Measurements from ENCODE around the gene PUM1.

PUM1 gene

DNA sequence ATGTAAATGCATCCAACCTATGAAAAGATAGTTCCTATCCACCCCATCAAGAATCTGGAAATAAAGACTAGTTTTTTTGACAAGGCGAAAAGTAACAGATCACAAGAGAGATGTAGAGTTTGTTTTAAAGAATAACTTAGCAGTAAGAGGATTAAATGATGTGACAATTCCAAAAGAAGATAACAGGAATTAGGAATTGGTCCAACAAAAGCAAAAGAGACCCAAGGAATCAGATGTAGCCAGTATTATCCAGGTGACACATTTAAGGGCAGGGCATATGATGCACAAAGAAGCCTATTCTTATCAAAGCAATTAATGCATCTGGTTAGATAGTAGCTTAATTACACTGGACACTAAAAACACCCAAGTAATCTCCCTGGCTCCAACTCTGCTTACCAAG lies 53.8 kb downstream of the PUM1 start:
- H3K27ac ChIP-seq, result no peak overlapping the region
- TF ChIP-seq ZFX (IDR thresholded peaks at IDR 0.05; ENCODE audit: borderline replicate concordance), result no peak
- TF ChIP-seq, protein P1, sequence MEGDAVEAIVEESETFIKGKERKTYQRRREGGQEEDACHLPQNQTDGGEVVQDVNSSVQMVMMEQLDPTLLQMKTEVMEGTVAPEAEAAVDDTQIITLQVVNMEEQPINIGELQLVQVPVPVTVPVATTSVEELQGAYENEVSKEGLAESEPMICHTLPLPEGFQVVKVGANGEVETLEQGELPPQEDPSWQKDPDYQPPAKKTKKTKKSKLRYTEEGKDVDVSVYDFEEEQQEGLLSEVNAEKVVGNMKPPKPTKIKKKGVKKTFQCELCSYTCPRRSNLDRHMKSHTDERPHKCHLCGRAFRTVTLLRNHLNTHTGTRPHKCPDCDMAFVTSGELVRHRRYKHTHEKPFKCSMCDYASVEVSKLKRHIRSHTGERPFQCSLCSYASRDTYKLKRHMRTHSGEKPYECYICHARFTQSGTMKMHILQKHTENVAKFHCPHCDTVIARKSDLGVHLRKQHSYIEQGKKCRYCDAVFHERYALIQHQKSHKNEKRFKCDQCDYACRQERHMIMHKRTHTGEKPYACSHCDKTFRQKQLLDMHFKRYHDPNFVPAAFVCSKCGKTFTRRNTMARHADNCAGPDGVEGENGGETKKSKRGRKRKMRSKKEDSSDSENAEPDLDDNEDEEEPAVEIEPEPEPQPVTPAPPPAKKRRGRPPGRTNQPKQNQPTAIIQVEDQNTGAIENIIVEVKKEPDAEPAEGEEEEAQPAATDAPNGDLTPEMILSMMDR (IDR thresholded peaks at IDR 0.05), result no peak

DNA sequence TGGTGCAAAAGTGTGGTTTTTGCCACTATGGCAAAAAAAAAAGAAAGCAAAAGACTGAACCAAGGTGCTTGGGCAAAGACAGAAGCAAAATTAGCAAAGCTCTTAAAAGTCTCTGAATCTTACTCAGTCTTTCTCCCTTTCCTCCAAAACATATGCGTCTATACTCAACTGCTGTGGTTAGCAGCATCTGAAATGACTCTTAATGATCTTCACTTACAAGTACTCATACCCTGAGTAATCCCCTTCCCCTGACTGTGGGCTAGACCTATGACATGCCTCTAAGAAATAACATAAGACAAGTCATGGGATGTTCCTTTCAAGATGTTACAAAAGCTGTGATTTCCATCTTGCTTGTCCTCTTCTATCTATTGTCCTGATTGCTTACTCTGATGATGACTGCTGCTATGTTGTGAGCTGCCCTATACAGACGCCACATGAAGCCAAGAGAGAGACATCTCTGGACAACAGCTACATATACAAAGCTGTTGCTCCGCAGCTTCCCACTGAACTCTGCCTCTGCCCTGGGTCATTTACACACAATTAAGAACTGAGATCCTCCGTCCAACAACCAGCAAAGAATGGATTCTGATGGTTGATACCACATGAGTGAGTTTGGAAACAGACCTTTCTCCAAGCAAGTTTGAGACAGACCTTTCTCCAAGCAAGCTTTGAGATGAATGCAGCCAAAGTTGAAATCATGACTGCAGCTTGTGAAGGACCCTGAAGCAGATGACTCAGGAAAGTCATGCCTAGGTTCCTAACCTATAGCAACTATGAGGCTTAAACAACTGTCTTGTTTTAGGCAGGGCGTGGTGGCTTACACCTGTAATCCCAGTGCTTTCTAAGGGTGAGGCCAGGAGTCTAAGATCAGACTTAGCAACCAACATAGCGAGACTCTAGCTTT lies 55.2 kb downstream of the PUM1 start:
- TF ChIP-seq ZFX (IDR thresholded peaks at IDR 0.05; ENCODE audit: borderline replicate concordance), result no peak
- TF ChIP-seq, protein P1 (IDR thresholded peaks at IDR 0.05), result no peak
- H3K27ac ChIP-seq, result no peak overlapping the region

DNA sequence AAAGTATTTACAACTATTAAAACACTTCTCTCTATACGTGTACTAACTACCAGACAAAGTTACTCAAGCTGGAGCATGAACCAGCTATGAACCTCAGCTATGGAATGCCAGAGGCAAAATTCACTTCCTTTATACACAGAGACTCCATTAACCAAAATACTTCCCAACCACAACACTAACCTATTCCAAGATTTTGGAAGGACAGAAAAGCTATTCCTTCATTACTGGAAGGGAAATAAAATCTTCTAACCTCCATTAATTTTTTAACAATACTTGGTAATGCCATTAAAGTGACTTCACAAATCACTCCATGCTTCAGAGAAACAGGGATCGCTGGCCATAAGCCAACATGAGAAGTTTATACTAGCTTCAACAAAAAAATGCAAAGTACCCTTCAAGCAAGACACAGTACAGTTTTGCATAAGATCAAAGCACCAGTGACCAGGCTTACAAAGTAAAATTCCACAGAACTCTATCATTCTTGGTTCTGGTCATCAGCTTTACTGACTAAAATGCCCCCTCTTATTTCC lies 58.0 kb downstream of the PUM1 start:
- no peak overlapping the region for H3K27ac ChIP-seq
- no peak for TF ChIP-seq ZFX (IDR thresholded peaks at IDR 0.05; ENCODE audit: borderline replicate concordance)
- TF ChIP-seq, protein P1 (IDR thresholded peaks at IDR 0.05), result no peak

DNA sequence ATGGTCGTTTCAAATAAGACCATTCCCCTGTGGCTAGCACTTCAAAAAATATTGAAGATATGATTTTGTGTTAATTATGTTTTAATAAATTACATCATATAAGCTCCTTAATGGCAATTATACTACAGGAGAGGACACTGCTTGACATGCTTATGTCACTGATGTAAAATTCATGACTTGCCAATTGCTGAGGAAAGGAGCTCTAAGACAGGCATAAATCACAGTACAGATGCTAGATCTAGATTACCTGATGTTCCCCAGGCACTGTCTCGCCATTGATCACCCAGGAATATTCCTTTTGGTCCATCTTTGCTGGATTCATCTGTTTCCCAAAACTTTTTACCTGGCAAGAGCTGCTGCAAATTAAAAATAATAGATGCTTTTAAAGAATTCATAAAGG lies 58.8 kb downstream of the PUM1 start:
- H3K27ac ChIP-seq, result no peak overlapping the region
- no peak for TF ChIP-seq ZFX (IDR thresholded peaks at IDR 0.05; ENCODE audit: borderline replicate concordance)
- TF ChIP-seq, protein P1 (IDR thresholded peaks at IDR 0.05), result no peak

GRCh38 chr1:31005617-31006166 lies 59.8 kb downstream of the PUM1 start:
- no peak overlapping the region for H3K27ac ChIP-seq
- TF ChIP-seq, protein P1 (IDR thresholded peaks at IDR 0.05), result no peak
- no peak for TF ChIP-seq ZFX (IDR thresholded peaks at IDR 0.05; ENCODE audit: borderline replicate concordance)

DNA sequence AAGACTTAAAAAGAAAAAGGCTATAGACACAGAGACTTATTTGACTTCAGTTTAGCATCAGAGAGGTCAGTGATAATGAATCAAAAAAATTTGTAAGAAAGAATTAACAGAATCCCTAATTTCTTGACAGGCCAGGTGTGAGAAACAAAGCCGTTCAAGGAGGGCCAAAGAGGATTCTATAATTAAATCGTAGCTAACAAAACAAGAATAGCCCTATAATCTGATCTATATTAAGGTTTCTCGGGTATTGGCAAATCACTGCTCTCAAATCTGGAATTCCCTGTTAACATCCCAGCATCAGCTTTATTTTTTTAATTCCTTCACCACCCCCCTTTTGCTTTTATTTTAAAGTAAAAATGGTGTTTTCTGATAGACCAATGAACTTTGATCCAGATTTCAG lies 60.3 kb downstream of the PUM1 start:
- H3K27ac ChIP-seq, result no peak overlapping the region
- TF ChIP-seq ZFX (IDR thresholded peaks at IDR 0.05; ENCODE audit: borderline replicate concordance), result no peak
- TF ChIP-seq, protein P1 (IDR thresholded peaks at IDR 0.05), result no peak

DNA sequence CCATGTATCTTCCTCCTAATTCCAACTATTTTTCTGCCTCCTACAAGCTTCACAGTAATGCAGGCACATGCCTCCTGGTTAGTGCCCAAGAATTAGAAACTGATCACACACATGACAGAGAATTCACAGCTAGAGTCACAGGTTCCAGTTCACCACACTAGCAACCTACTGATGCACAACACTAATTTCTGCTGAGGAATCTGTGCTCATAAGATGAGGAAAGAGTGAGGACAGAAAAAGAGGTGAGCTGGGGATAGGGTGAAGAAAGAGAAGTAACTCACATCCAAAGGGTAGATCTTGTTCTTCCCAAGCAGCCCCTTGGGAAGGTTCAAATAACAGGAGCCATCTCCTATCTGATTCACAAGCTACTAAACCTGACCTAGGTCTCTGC lies 61.3 kb downstream of the PUM1 start:
- no peak for TF ChIP-seq ZFX (IDR thresholded peaks at IDR 0.05; ENCODE audit: borderline replicate concordance)
- TF ChIP-seq, protein P1 (IDR thresholded peaks at IDR 0.05), result no peak

More for the DNA sequence above, 61.3 kb downstream of the PUM1 start:
- H3K27ac ChIP-seq, result no peak overlapping the region

Data from 22Rv1 (cell line).